ENCODE results near the gene ZNF830. TPM values are rescaled to one million over a fixed set of nuclear protein-coding genes. Genes with fewer than 3 reads are reported as not detected.

ZNF830 gene
- total RNA-seq, 1 experiment from 2014 or later: 11.1 TPM

DNA sequence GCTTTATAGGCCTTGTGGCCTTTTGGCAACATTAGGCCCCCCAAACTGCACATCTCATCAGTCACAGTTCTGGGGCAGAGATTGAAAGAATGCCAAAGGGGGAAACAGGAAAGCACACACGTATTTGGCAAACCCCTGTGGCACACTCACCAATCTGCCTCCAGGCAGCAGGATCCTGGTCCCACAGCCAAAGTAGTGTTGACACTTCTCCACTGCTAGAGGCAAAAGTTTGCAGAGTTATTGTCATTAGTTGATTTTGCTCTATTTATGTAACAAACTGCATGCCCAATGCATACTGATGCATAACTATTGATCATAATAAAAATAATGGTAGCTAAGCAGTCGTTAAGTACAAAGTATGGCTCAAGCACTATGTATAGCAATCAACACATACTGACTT lies 45.2 kb upstream of the ZNF830 start:
- RAD21 ChIA-PET (ENCODE audit: low non-redundant PET in 1 of 2, low total read pairs in 2 of 2, uncharacterized antibody in 2 of 2, unreplicated experiment in 2 of 2): no interaction called here
- H3K4me3 ChIP-seq (replicated peaks in 1 of 2; ENCODE audit: low read depth in 1 of 2, low read length in 2 of 2): no peak overlapping the region
- no peak for DNase-seq (ENCODE audit: low read depth, low spot score)
- no peak overlapping the region for H2AFZ ChIP-seq (ENCODE audit: low read depth, low read length, poor library complexity, severe bottlenecking)
- H3K9me2 ChIP-seq (ENCODE audit: insufficient read depth): no peaks in the 10 kb centered on the region
- ATAC-seq: no peak
- H3K27me3 ChIP-seq (ENCODE audit: insufficient read depth, low read length): no peaks in the 10 kb centered on the region
- POLR2A ChIA-PET: no interaction called here
- no peak overlapping the region for H3K9ac ChIP-seq (ENCODE audit: low read length)
- no peaks in the 10 kb centered on the region for H3K9me3 ChIP-seq (ENCODE audit: control insufficient read depth in 1 of 2, insufficient read depth in 1 of 2, low read depth in 1 of 2, low read length in 2 of 2)
- no peaks in the 10 kb centered on the region for H3K79me2 ChIP-seq (ENCODE audit: insufficient read depth, low read length)
- no peaks in the 10 kb centered on the region for H4K20me1 ChIP-seq (ENCODE audit: insufficient read depth)
- no peak overlapping the region for H3K27ac ChIP-seq (ENCODE audit: low read depth, low read length)
- TF ChIP-seq, protein P1, sequence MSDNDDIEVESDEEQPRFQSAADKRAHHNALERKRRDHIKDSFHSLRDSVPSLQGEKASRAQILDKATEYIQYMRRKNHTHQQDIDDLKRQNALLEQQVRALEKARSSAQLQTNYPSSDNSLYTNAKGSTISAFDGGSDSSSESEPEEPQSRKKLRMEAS (IDR thresholded peaks at IDR 0.05): no peak
- no peak for TF ChIP-seq ELF1 (IDR thresholded peaks at IDR 0.05; ENCODE audit: borderline replicate concordance, low read depth)
- no peaks in the 10 kb centered on the region for H3K4me1 ChIP-seq (ENCODE audit: control insufficient read depth in 1 of 2, insufficient read depth in 2 of 2, low read length in 2 of 2)
- intact Hi-C loops (cut with micrococcal nuclease): no loop called here
- no TSS peak for BruUV-seq (replicated peaks)
- CTCF ChIA-PET: no interaction called here
- H3K36me3 ChIP-seq (ENCODE audit: control insufficient read depth in 1 of 2, insufficient read depth in 2 of 2, low read length in 2 of 2): no peaks in the 10 kb centered on the region
- no peak overlapping the region for H3K4me2 ChIP-seq (ENCODE audit: low read length)

DNA sequence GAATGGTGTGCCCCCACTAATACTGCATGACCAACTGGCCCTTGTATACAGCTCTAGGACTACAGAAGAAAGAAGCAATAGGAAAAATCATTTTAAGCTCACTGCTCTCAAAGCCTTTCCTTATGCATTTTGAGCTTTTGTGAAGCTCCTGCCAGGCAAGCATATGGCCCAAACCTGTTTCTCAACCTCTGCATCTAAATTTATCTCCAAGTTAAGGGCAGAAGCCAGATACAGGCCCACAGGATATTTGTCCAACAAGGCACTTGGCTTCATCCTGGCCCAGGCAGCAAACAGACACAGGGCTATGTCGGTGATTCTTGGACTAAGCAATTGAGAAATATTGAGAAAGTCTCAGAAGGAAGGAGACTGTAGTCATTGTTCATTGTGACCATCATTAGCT lies 44.0 kb upstream of the ZNF830 start:
- no TSS peak for BruUV-seq (replicated peaks)
- H3K36me3 ChIP-seq (ENCODE audit: control insufficient read depth in 1 of 2, insufficient read depth in 2 of 2, low read length in 2 of 2): no peaks in the 10 kb centered on the region
- CTCF ChIA-PET: no interaction called here

More for the DNA sequence above, 44.0 kb upstream of the ZNF830 start:
- H3K4me1 ChIP-seq (ENCODE audit: control insufficient read depth in 1 of 2, insufficient read depth in 2 of 2, low read length in 2 of 2): no peaks in the 10 kb centered on the region
- no peak overlapping the region for H3K4me3 ChIP-seq (replicated peaks in 1 of 2; ENCODE audit: low read depth in 1 of 2, low read length in 2 of 2)
- ChIA-PET RAD21 (ENCODE audit: low non-redundant PET in 1 of 2, low total read pairs in 2 of 2, uncharacterized antibody in 2 of 2, unreplicated experiment in 2 of 2) (no interaction called here), POLR2A (no interaction called here)
- no peaks in the 10 kb centered on the region for H3K79me2 ChIP-seq (ENCODE audit: insufficient read depth, low read length)
- no peak overlapping the region for H3K27ac ChIP-seq (ENCODE audit: low read depth, low read length)
- no peak overlapping the region for H3K4me2 ChIP-seq (ENCODE audit: low read length)
- no peak overlapping the region for H2AFZ ChIP-seq (ENCODE audit: low read depth, low read length, poor library complexity, severe bottlenecking)
- DNase-seq (ENCODE audit: low read depth, low spot score): no peak
- H3K9me3 ChIP-seq (ENCODE audit: control insufficient read depth in 1 of 2, insufficient read depth in 1 of 2, low read depth in 1 of 2, low read length in 2 of 2): no peaks in the 10 kb centered on the region
- no peak for ATAC-seq
- no peaks in the 10 kb centered on the region for H4K20me1 ChIP-seq (ENCODE audit: insufficient read depth)
- no peaks in the 10 kb centered on the region for H3K9me2 ChIP-seq (ENCODE audit: insufficient read depth)
- intact Hi-C loops (cut with micrococcal nuclease): no loop called here
- H3K27me3 ChIP-seq (ENCODE audit: insufficient read depth, low read length): no peaks in the 10 kb centered on the region
- TF ChIP-seq SP1 (IDR thresholded peaks at IDR 0.05; ENCODE audit: low read depth) (no peak), POLR2A (IDR thresholded peaks at IDR 0.05; ENCODE audit: borderline replicate concordance, extremely low read depth, insufficient read depth, insufficient read length) (no peak), ZBTB33 (IDR thresholded peaks at IDR 0.05; ENCODE audit: extremely low read depth, insufficient replicate concordance, low read length) (no peak), ELF1 (IDR thresholded peaks at IDR 0.05; ENCODE audit: borderline replicate concordance, low read depth) (no peak), TCF7L2 (IDR thresholded peaks at IDR 0.05; ENCODE audit: borderline replicate concordance, extremely low read depth, insufficient read depth, insufficient read length) (no peak)
- no peak overlapping the region for H3K9ac ChIP-seq (ENCODE audit: low read length)
